CD4-positive, alpha-beta T cell treated with Interleukin-12 subunit alpha and Interleukin-12 subunit beta, for 1 hour (primary cell): ENCODE data around the gene RBBP7.

ENCODE experiments used
- DNase-seq: peaks from one replicate; pipeline ENCODE4 v3.0.0-alpha.2; 2020

RBBP7 gene

GRCh38 chrX:16825264-16826035 is 44.7 kb downstream of the RBBP7 start:
- no peak for DNase-seq

GRCh38 chrX:16822723-16823122 is 47.4 kb downstream of the RBBP7 start:
- no peak for DNase-seq

- DNase-seq, result no peak
Observed at GRCh38 chrX:16819634-16820033, 50.5 kb downstream of the RBBP7 start.

GRCh38 chrX:16814597-16814996 is 55.6 kb downstream of the RBBP7 start:
- DNase-seq, result no peak

- no peak for DNase-seq
Observed at GRCh38 chrX:16807976-16808542, 62.1 kb downstream of the RBBP7 start.

GRCh38 chrX:16807548-16807947 is 62.6 kb downstream of the RBBP7 start:
- DNase-seq, result no peak

GRCh38 chrX:16804923-16805464 is 65.2 kb downstream of the RBBP7 start:
- no peak for DNase-seq

GRCh38 chrX:16797841-16798240 is 72.3 kb downstream of the RBBP7 start:
- no peak for DNase-seq

GRCh38 chrX:16797358-16797757 is 72.8 kb downstream of the RBBP7 start:
- DNase-seq, result no peak

GRCh38 chrX:16796298-16796697 is 73.9 kb downstream of the RBBP7 start:
- no peak for DNase-seq
